Jurkat, Clone E6-1 (cell line): ENCODE results near the gene FBXO31.
A peak's percentile ranks its signal among the peaks of the same experiment; 100 is the strongest.
"Not testable (repeated sequence)": the region's sequence is repeated elsewhere in the genome, so short reads cannot be mapped to it uniquely, and the experiment has no call there.

Source experiments
- DNase-seq: peaks from one replicate; pipeline ENCODE4 v3.0.0-alpha.2; 2011; ENCODE audit warnings: low read depth, low spot score
- H3K4me3 ChIP-seq: 2 replicates; pipeline ENCODE4 v1.5.1; 2011; ENCODE audit warnings: mild to moderate bottlenecking, low read length, control low read depth, moderate library complexity

The FBXO31 gene

DNA sequence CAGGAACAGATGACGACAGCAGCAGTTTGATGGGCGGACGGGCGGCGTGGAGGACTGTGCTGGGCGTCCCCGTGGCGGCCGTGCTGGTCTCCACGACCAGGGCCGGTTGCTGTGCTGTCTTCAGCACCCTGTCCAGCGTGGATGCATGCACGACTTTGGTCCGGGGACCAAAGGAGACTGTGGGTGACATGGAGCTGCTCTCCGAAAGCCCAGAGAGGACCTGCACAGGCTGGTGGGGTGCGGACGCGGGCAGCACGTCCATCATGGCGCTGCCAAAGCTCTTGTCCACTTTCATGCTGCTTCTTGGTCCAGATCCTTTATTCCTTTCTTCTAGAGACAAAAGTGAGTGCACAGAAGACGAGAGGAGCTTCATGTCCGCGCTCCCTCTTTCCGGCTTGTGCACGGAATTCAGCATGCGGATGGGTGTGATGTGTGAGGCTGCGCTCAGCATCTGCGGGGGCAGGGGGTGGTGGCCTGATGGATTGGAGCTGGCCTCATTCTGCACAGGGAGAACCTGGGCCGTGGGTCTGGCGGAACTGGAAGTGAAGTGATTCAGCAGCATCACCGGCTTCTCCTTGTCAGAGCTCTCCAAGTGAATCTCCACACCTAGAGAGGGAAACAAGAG, 28.9 kb upstream of the FBXO31 start:
- no peak overlapping the region for H3K4me3 ChIP-seq
- DNase-seq = no peak

DNA sequence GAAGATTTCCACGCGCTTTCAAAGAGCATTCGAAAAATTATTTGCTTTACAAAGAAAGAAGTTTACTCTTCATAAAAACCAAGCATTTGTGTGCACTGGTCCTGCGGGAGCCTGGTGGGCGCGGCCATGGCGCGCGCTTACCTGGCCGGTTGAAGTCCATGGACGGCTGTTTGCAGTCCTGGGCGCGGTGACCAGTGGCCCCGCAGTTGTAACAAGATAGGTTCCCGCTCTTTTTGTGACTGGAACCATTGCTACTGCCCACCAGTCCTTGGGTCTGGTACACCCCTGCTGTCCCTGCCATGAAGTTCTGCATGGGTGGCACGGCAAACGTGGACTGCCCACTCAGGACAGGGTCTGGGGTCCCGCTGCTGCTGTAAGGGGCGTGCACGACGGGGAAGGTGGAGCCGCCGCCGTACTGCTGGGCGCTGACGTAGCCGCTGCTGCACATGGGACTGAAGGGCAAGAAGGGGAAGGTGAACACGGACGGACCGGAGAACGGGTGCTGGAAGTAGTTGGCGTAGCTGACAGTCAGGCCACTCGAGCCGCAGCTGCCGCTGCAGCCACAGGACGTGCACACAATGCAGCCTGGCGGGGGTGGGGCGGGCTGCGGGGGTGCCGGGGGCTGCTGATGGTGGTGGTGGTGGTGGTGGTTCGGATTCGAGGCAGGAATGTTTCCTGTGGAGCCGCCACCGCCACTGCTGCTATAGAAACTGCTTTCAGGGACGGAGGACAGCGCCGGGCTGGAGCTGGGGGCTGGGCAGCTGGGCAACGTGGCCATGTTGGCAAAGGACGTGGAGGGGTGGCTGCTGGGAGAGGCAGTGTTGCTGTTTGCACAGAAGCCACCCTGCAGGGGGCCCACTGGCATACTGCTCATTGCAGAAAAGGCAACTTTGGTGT, 28.0 kb upstream of the FBXO31 start:
- no peak overlapping the region for H3K4me3 ChIP-seq
- DNase-seq = no peak

GRCh38 chr16:87410968-87411367, 27.4 kb upstream of the FBXO31 start:
- DNase-seq = no peak
- H3K4me3 ChIP-seq = no peak overlapping the region

DNA sequence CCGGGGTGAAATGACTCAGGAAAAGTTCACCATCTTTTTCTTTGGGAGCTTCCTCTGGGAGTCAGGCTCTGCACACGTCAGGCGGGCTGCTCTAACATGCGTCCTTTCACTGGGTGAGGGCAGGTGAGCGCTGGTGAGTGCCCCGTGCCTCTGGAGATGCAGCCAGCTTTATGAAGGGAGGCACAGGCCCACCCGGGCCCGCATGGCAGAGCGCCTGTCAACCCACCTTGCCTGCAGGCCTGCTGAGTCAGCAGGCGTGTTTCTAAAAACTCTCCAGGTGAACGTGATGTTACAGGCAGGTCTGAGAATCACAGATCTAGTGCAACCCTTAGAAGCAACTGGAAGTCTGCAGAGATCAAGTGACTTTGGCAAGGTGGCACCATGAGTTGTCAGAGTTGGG, 27.0 kb upstream of the FBXO31 start:
- no peak for DNase-seq
- no peak overlapping the region for H3K4me3 ChIP-seq

DNA sequence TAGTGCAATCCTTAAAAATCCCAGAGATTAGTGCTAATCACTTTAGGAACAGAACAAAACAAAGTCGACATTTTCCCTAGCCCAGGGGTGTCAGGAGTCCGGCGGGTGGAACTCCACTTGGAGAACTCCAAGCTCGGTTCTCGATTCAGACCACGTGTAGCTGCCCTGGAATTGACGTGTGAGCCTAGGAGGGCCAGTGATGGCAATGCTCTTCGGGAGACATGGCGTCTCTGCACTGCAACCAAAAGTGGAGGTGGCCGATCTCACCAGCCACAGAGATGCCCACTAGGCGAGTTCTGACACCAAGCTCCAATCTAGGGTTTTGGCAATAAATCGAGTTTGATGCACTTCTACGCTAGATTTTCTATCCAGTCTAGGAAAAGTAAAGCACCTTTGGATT, 26.2 kb upstream of the FBXO31 start:
- no peak overlapping the region for H3K4me3 ChIP-seq
- no peak for DNase-seq

- no peak overlapping the region for H3K4me3 ChIP-seq
- no peak for DNase-seq
These were observed 25.6 kb upstream of the FBXO31 start for GRCh38 chr16:87409153-87409552.

- DNase-seq = no peak
- H3K4me3 ChIP-seq = no peak overlapping the region
These were observed 24.0 kb upstream of the FBXO31 start for GRCh38 chr16:87407511-87408112.

DNA sequence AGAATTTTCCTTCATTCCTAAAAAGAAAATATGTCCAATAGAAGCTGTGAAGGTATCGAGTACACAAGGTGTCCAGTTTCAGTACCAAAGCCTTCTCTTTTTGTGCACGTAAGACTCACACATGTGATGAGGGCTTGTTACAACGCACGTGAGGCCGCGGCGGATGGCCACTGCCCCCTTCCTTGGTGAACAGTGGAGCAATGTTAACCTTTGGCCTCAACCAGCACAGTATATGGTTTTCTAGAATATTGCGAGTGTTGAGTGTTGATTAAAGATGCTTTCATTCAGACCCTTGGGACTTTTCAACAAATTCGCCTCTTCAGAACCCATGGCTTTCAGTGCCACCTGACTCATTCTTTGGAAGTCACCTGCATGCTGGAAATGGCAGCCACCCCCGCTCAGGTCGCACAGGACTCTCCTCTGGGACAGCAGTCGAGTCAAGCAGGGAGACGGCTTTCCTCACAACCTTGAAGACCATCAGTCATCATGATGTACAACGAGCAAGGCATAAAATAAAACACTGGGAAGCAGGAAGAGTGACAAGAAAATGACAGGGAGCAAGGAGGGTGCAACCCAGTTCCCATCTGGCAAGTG, 23.0 kb upstream of the FBXO31 start:
- H3K4me3 ChIP-seq = no peak overlapping the region

DNA sequence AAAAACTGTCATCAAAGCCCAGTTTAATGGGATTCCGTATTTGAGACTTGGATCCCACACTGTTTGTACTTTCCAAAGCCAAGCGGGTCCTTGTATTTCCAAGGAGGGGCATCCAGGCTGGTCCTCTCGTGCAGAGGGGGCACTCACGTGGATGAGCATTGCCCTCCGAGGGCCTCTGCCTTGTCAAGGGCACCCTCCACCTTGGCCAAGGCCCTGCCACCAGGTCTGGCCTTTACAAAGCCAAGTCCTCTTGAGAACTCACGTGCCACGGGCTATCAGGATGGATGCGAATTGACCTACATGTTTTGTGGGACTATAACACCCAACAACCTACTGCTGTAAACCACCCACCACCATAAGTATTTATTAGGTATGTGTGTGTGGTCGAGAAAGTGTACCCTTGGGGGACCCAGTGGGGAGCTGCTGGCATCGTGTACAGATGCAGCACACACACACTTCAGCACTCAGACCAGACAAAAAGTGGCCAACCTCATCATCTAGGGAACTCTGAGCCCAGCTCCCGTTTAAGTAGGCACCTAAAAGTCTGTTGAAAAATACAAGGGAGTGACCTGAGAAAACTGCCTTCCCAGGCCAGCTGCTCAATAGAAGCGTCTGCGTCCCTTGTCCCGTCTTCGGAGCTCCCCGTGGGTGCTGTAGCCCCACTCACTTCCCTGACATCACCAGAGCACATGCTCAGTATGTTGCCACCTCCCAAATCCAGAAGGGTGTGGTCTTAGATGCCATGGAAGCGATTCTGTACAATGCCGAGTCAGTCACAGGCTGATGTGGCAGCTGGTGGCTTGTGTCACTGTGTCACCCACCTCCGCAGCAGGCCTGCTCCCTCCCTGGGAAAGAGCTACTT, 21.4 kb upstream of the FBXO31 start:
- H3K4me3 ChIP-seq = no peak overlapping the region
- no peak for DNase-seq

More for the DNA sequence above, 23.0 kb upstream of the FBXO31 start:
- DNase-seq = no peak

DNA sequence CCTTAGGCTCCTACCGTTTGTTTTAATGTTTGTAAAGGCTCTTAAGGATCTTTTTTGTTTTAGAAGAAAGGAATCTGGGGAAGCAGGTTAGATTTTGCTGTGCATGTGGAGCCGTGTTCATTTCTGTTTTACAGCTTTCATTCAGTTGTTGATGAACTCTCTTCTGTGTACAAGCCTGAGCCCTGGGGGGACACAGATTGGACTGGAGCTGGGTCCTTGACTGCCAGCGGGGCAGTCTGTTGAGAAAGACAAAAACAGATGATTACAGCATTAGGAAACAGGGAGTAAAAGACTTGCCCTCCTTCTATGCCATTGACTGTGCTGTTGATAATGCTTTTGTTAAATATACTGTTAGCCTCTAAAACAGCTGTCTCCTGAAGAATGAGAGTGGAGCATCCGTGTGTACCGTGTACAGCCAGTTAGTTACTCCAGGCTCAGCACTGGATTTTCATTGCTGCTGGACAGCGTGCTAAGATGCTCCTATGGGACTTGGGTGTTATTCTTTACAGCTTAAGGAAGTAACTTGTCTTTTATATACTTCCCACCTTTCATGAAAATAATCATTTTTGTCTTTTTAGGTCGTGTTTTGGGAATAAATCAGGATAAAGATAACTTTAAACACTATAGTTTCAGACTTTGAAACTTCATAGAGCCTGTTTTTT, 11.7 kb upstream of the FBXO31 start:
- no peak overlapping the region for H3K4me3 ChIP-seq

DNA sequence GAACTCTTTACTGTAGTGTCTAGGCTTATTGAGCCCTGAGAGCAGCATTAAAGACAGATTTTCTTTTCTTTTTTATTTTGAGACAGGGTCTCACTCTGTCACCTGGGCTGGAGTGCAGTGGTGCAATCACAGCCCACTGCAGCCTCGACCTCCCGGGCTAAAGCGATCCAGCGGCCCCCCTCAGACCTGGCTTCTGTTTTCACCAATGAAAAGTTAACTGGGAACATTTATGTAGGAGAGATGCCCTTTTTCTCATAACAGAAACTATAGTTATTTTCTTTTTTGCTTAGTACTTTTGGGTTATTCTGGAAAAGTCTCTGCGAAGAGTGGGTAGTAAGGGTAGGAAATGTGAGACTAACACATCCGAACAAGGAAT, 10.1 kb upstream of the FBXO31 start:
- H3K4me3 ChIP-seq = no peak overlapping the region
- DNase-seq = no peak

More for the DNA sequence above, 11.7 kb upstream of the FBXO31 start:
- no peak for DNase-seq

DNA sequence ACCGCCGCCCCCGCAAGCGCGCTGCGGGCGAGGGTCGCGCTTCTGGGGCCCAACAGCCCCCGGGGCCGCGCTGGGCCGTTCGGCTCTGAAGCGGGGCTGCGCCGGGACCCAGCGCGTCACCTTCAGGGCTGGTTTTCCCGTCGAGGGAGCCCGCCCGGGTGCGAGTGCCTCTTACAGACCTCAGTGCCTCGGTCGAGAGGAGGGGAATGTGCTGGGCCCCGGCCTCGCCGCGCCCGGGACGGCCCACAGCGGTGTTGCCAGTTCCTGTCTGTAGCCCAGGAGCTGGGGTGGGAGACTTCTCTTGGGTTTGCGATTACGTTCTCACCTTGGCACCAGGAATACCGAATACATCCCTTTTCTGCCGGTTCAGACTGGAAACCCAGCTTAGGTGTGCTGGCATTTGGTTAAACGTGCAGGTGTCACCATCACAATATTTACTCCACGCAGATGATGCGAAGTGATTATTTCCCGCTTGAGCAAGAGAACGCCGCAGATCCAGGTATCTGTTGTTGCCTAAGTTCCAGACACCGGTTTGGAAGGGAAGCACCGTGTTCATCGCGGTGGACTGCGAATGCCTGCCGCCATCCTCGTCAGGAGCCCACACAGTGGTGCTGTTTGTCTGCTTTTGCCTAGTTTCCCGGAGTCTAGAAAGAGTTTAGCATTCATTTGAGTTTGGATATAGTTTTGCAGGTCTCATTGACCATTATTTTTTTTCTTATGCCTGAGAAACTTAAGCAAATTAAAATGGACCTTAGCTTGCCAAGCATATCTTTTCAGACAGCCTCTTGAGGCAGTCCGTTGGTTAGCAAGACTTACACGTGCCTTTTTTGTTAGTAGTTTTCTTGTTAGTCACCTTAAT, 9.5 kb upstream of the FBXO31 start:
- peak overlapping the region; percentile 62 for H3K4me3 ChIP-seq
- no peak for DNase-seq

- peak within 1 kb of the TSS; percentile 62 for H3K4me3 ChIP-seq
- peak; percentile 90 for DNase-seq
These were observed 8.6 kb upstream of the FBXO31 start, which contains the start of gene MAP1LC3B for GRCh38 chr16:87391950-87392820. Gene MAP1LC3B (plus strand): TSS chr16:87392336. CDS start chr16:87392428, 92 bp downstream.

GRCh38 chr16:87391324-87391949, 7.9 kb upstream of the FBXO31 start:
- DNase-seq = no peak
- H3K4me3 ChIP-seq = peak overlapping the region; percentile 61

- no peak for DNase-seq
- H3K4me3 ChIP-seq = peak overlapping the region; percentile 61
These were observed 7.2 kb upstream of the FBXO31 start for GRCh38 chr16:87390641-87391323.

GRCh38 chr16:87389914-87390313, 6.3 kb upstream of the FBXO31 start:
- DNase-seq, H3K4me3 ChIP-seq: not testable (repeated sequence)
